Measurements from ENCODE around the gene LRWD1. TPM values are rescaled to one million over a fixed set of nuclear protein-coding genes. Genes with fewer than 3 reads are reported as not detected.
A peak's percentile ranks its signal among the peaks of the same experiment; 100 is the strongest.

LRWD1 gene
- total and polyA plus RNA-seq, 2 of the 13 experiments (the other 11 are each of a cell fraction or from before 2014, with no cell fraction given), result 8.5 to 16.3 TPM

GRCh38 chr7:102459221-102459844 lies 5.5 kb upstream of the LRWD1 start:
- Histone ChIP-seq H3K9ac (ENCODE audit: insufficient read depth, low read depth, low read length) (no peak overlapping the region), H3K9me3 (ENCODE audit: low read length) (no peaks in the 10 kb centered on the region), H3K79me2 (ENCODE audit: insufficient read depth, low read length) (peaks cover 11% of the 10 kb centered on the region), H3K4me2 (ENCODE audit: low read depth, low read length) (no peak overlapping the region), H3K4me1 (ENCODE audit: insufficient read depth, low read length) (peaks cover 16% of the 10 kb centered on the region), H3K27ac (ENCODE audit: extremely low read length, insufficient read depth, low read length) (no peak overlapping the region), H4K20me1 (ENCODE audit: insufficient read depth, low read length) (no peaks in the 10 kb centered on the region), H2AFZ (ENCODE audit: low read length) (no peak overlapping the region), H3K4me3 (replicated peaks in 1 of 3; ENCODE audit: insufficient read depth in 1 of 3, low read depth in 2 of 3, low read length in 3 of 3) (no peak overlapping the region), H3K27me3 (ENCODE audit: control insufficient read depth in 1 of 2, insufficient read depth in 2 of 2, low read length in 2 of 2) (peaks cover 0 to 2% of the 10 kb centered on the region in 2 experiments; a peak in 2 of 5 replicates), H3K36me3 (replicated peaks in 1 of 2; ENCODE audit: control insufficient read depth in 1 of 2, insufficient read depth in 2 of 2, low read length in 2 of 2) (peaks cover 9 to 12% of the 10 kb centered on the region in 2 experiments; a peak in 3 of 5 replicates)
- in situ Hi-C loops (cut with HindIII; ENCODE audit: extremely low pct_ligation_motif_present, low pct_unique_long_range_greater_than_20kb), result no loop called here
- intact Hi-C loops (cut with micrococcal nuclease; ENCODE audit: unreplicated experiment), result no loop called here
- ChIA-PET CTCF (ENCODE audit: low intra/inter-chr PET ratio, low total read pairs) (no interaction called here), POLR2A (no interaction called here)
- no peak for FAIRE-seq
- TF ChIP-seq ZBTB4 (CRISPR knock-in tag; IDR thresholded peaks at IDR 0.05; ENCODE audit: borderline replicate concordance) (no peak), AGO2 (optimal IDR thresholded peaks at IDR 0.05; ENCODE audit: low read depth, low read length) (peak; percentile 22), SAFB2 (CRISPR knock-in tag; IDR thresholded peaks at IDR 0.05; ENCODE audit: borderline replicate concordance, low read depth) (no peak)
- ATAC-seq, result no peak
- 99% methylated on average over 17 of the region's 24 CpGs for WGBS (ENCODE audit: low lambda C conversion rate)
- no peak for DNase-seq (ENCODE audit: low spot score)
- BruUV-seq (replicated peaks), result no TSS peak

- no peak for FAIRE-seq
- H3K79me2 ChIP-seq (ENCODE audit: insufficient read depth, low read length), result peaks cover 14% of the 10 kb centered on the region
- H3K4me3 ChIP-seq (replicated peaks in 1 of 3; ENCODE audit: insufficient read depth in 1 of 3, low read depth in 2 of 3, low read length in 3 of 3), result no peak overlapping the region
- H3K9me3 ChIP-seq (ENCODE audit: low read length), result no peaks in the 10 kb centered on the region
- peaks cover 0 to 5% of the 10 kb centered on the region in 2 experiments; a peak in 2 of 5 replicates for H3K27me3 ChIP-seq (ENCODE audit: control insufficient read depth in 1 of 2, insufficient read depth in 2 of 2, low read length in 2 of 2)
- no peak overlapping the region for H3K27ac ChIP-seq (ENCODE audit: extremely low read length, insufficient read depth, low read length)
- intact Hi-C loops (cut with micrococcal nuclease; ENCODE audit: unreplicated experiment), result no loop called here
- H3K4me2 ChIP-seq (ENCODE audit: low read depth, low read length), result no peak overlapping the region
- DNase-seq (ENCODE audit: low spot score), result no peak
- in situ Hi-C loops (cut with HindIII; ENCODE audit: extremely low pct_ligation_motif_present, low pct_unique_long_range_greater_than_20kb), result no loop called here
- no peak for ATAC-seq
- no peak overlapping the region for H2AFZ ChIP-seq (ENCODE audit: low read length)
- ChIA-PET CTCF (ENCODE audit: low intra/inter-chr PET ratio, low total read pairs) (no interaction called here), POLR2A (no interaction called here)
- peaks cover 16% of the 10 kb centered on the region for H3K4me1 ChIP-seq (ENCODE audit: insufficient read depth, low read length)
- no TSS peak for BruUV-seq (replicated peaks)
- no peaks in the 10 kb centered on the region for H4K20me1 ChIP-seq (ENCODE audit: insufficient read depth, low read length)
- 91% methylated on average over 8 of the region's 8 CpGs for WGBS (ENCODE audit: low lambda C conversion rate)
- H3K9ac ChIP-seq (ENCODE audit: insufficient read depth, low read depth, low read length), result no peak overlapping the region
- H3K36me3 ChIP-seq (replicated peaks in 1 of 2; ENCODE audit: control insufficient read depth in 1 of 2, insufficient read depth in 2 of 2, low read length in 2 of 2), result peaks cover 9 to 12% of the 10 kb centered on the region in 2 experiments; a peak in 3 of 5 replicates
- no peak for TF ChIP-seq KDM5B (CRISPR knock-in tag; IDR thresholded peaks at IDR 0.05; ENCODE audit: borderline replicate concordance)
- no peak for TF ChIP-seq ARNT (IDR thresholded peaks at IDR 0.05)
- no peak for TF ChIP-seq MLLT10 (CRISPR knock-in tag; IDR thresholded peaks at IDR 0.05)
- TF ChIP-seq ZNF326 (CRISPR knock-in tag; IDR thresholded peaks at IDR 0.05; ENCODE audit: borderline replicate concordance), result no peak
- TF ChIP-seq ATF2 (CRISPR knock-in tag; IDR thresholded peaks at IDR 0.05), result no peak
- TF ChIP-seq TRAFD1 (CRISPR knock-in tag; IDR thresholded peaks at IDR 0.05; ENCODE audit: borderline replicate concordance), result no peak
Measured at GRCh38 chr7:102460467-102460866, 4.3 kb upstream of the LRWD1 start.
